ENCODE measurements around the gene STAB2.

The STAB2 gene

DNA sequence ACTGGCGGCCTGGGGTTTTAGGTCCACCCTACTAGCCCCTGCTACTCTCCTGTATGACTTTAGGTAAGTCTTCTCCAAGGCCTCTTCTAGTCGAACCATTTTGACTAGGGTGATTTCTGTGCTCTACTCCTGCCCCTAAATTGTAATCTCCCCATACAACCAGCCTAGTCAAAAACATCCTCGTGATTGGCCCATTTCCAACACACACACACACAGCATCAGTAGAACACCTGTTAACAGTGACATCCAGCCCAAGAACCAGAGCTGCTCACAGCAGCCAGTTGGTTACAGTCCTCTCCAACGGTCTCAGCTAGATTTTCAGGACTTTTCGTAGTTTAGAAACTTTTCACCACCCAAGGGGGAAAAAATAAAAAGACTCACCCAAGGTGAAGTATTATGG lies 223.0 kb downstream of the STAB2 start:
- no peaks in the 10 kb centered on the region for H3F3A ChIP-seq (ENCODE audit: insufficient read depth)
- H3K9me3 ChIP-seq (ENCODE audit: insufficient read depth, low read length) = no peaks in the 10 kb centered on the region
- TF ChIP-seq EZH2phosphoT487 (conservative IDR thresholded peaks at IDR 0.05; ENCODE audit: low read length) = no peak
- TF ChIP-seq, protein P1, sequence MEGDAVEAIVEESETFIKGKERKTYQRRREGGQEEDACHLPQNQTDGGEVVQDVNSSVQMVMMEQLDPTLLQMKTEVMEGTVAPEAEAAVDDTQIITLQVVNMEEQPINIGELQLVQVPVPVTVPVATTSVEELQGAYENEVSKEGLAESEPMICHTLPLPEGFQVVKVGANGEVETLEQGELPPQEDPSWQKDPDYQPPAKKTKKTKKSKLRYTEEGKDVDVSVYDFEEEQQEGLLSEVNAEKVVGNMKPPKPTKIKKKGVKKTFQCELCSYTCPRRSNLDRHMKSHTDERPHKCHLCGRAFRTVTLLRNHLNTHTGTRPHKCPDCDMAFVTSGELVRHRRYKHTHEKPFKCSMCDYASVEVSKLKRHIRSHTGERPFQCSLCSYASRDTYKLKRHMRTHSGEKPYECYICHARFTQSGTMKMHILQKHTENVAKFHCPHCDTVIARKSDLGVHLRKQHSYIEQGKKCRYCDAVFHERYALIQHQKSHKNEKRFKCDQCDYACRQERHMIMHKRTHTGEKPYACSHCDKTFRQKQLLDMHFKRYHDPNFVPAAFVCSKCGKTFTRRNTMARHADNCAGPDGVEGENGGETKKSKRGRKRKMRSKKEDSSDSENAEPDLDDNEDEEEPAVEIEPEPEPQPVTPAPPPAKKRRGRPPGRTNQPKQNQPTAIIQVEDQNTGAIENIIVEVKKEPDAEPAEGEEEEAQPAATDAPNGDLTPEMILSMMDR (IDR thresholded peaks at IDR 0.05; ENCODE audit: insufficient read depth, low read length, poor library complexity, severe bottlenecking) = no peak

DNA sequence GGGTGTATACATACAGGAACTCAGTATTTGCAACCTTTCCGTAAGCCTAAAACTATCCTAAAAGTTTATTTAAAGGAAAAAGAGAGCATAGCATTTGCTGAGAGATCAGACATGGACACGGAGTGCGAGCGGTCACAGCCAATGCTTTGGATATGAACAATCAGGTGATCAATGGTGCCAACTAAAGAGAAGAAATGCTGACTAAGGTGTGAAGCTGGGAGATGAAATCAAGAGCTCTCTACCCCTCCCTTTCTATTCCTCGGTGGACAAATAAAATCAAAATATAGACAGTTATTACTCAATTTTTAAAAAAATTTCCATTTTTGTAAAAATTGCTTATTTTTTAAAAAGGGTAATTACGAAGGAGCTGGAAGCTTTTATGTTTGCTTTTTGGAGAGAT lies 224.7 kb downstream of the STAB2 start:
- Histone ChIP-seq H3F3A (ENCODE audit: insufficient read depth) (no peaks in the 10 kb centered on the region), H3K9me2 (replicated peaks; ENCODE audit: insufficient read depth, low read length) (no peaks in the 10 kb centered on the region), H3K79me2 (ENCODE audit: insufficient read depth, low read length) (no peaks in the 10 kb centered on the region), H3K4me3 (ENCODE audit: insufficient read depth, low read length, poor library complexity, severe bottlenecking) (no peak overlapping the region), H2AFZ (ENCODE audit: low read depth, low read length, severe bottlenecking) (no peak overlapping the region), H3K4me2 (ENCODE audit: low read depth, low read length, poor library complexity, severe bottlenecking) (no peak overlapping the region), H3K27ac (ENCODE audit: low read depth, low read length) (no peak overlapping the region), H3K27me3 (ENCODE audit: low read length) (no peaks in the 10 kb centered on the region), H3K36me3 (ENCODE audit: low read length) (no peaks in the 10 kb centered on the region), H3K9ac (ENCODE audit: low read length) (no peak overlapping the region), H3K9me3 (ENCODE audit: insufficient read depth, low read length) (no peaks in the 10 kb centered on the region), H4K20me1 (ENCODE audit: low read depth, low read length) (no peaks in the 10 kb centered on the region)
- TF ChIP-seq, protein P1 (IDR thresholded peaks at IDR 0.05; ENCODE audit: insufficient read depth, low read length, poor library complexity, severe bottlenecking) = no peak
- TF ChIP-seq EZH2phosphoT487 (conservative IDR thresholded peaks at IDR 0.05; ENCODE audit: low read length) = no peak

More for the DNA sequence above, 223.0 kb downstream of the STAB2 start:
- H4K20me1 ChIP-seq (ENCODE audit: low read depth, low read length) = no peaks in the 10 kb centered on the region
- H3K9ac ChIP-seq (ENCODE audit: low read length) = no peak overlapping the region
- H3K4me2 ChIP-seq (ENCODE audit: low read depth, low read length, poor library complexity, severe bottlenecking) = no peak overlapping the region
- no peaks in the 10 kb centered on the region for H3K9me2 ChIP-seq (replicated peaks; ENCODE audit: insufficient read depth, low read length)
- H3K27ac ChIP-seq (ENCODE audit: low read depth, low read length) = no peak overlapping the region
- no peak overlapping the region for H2AFZ ChIP-seq (ENCODE audit: low read depth, low read length, severe bottlenecking)
- H3K4me3 ChIP-seq (ENCODE audit: insufficient read depth, low read length, poor library complexity, severe bottlenecking) = no peak overlapping the region
- no peaks in the 10 kb centered on the region for H3K36me3 ChIP-seq (ENCODE audit: low read length)
- H3K79me2 ChIP-seq (ENCODE audit: insufficient read depth, low read length) = no peaks in the 10 kb centered on the region
- H3K27me3 ChIP-seq (ENCODE audit: low read length) = no peaks in the 10 kb centered on the region

DNA sequence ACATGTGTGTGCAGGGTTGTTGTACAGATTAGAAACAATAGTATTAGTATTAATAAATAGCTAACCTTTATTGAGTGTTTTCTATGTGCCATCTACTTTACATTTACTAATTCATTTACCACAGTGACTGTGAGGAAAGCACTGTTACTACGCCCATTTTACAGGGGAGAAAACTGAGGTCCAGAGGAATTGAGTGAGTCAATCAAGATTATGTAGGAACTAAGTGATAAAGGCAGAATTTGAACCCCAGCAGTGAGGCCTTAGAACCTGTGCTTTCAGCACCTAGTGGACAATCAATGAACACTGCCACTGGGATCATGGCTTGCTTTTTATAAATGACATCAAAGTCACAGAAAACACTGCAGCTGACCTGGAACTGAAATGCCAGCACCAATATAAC lies 225.7 kb downstream of the STAB2 start:
- Histone ChIP-seq H3K4me3 (ENCODE audit: insufficient read depth, low read length, poor library complexity, severe bottlenecking) (no peak overlapping the region), H3K9me2 (replicated peaks; ENCODE audit: insufficient read depth, low read length) (no peaks in the 10 kb centered on the region), H3K27me3 (ENCODE audit: low read length) (no peaks in the 10 kb centered on the region), H3K9me3 (ENCODE audit: insufficient read depth, low read length) (no peaks in the 10 kb centered on the region), H3K27ac (ENCODE audit: low read depth, low read length) (no peak overlapping the region), H3F3A (ENCODE audit: insufficient read depth) (no peaks in the 10 kb centered on the region), H4K20me1 (ENCODE audit: low read depth, low read length) (no peaks in the 10 kb centered on the region), H3K36me3 (ENCODE audit: low read length) (no peaks in the 10 kb centered on the region), H2AFZ (ENCODE audit: low read depth, low read length, severe bottlenecking) (no peak overlapping the region), H3K4me2 (ENCODE audit: low read depth, low read length, poor library complexity, severe bottlenecking) (no peak overlapping the region), H3K9ac (ENCODE audit: low read length) (no peak overlapping the region), H3K79me2 (ENCODE audit: insufficient read depth, low read length) (no peaks in the 10 kb centered on the region)
- TF ChIP-seq EZH2phosphoT487 (conservative IDR thresholded peaks at IDR 0.05; ENCODE audit: low read length) = no peak
- TF ChIP-seq, protein P1 (IDR thresholded peaks at IDR 0.05; ENCODE audit: insufficient read depth, low read length, poor library complexity, severe bottlenecking) = no peak

Data from SU-DHL-6 (cell line).